Gastrocnemius medialis (tissue), 4 donors: ENCODE results near the gene NT5E.

Experiments used
- POLR2A ChIP-seq, 2 donors: fragments of 450-650 bp; IDR thresholded peaks; one replicate each; pipeline ENCODE4 v1.6.1; 2017; ENCODE audit warnings: antibody characterized with exemption in 2 of 2, mild to moderate bottlenecking in 2 of 2, moderate library complexity in 2 of 2
- TF ChIP-seq, protein P1 (sequence below), 5 experiments: fragments of 450-650 bp in 3 of 5; fragments of 200-600 bp in 2 of 5; sonication (generic) in 2 of 5; IDR thresholded peaks in 4 of 5; conservative IDR thresholded peaks in 1 of 5; 1 replicate in 4 of 5; 2 replicates in 1 of 5; pipeline ENCODE4 v1.5.1; 2016 to 2019; ENCODE audit warnings: antibody characterized with exemption in 5 of 5, mild to moderate bottlenecking in 3 of 5, moderate library complexity in 3 of 5

DNA sequence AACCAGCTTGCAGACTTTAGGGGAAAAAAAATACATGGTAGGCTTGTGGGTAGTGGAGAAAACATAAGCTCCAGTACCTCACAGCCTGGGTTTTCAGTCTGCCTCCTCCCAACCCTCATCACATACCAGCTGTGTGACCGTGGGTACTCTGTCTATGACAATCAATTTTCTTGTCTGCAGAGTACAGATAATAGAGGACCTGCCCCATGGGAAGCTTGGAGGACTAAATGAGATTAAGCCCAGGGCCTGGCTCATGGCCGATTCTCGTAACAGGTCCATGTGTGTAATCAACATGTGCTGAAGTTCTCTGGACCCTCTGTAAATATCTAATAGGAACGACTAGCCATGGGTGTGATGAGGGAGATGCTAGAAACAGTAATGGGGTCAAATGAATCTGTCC is 34.0 kb downstream of the NT5E start:
- TF ChIP-seq, protein P1, sequence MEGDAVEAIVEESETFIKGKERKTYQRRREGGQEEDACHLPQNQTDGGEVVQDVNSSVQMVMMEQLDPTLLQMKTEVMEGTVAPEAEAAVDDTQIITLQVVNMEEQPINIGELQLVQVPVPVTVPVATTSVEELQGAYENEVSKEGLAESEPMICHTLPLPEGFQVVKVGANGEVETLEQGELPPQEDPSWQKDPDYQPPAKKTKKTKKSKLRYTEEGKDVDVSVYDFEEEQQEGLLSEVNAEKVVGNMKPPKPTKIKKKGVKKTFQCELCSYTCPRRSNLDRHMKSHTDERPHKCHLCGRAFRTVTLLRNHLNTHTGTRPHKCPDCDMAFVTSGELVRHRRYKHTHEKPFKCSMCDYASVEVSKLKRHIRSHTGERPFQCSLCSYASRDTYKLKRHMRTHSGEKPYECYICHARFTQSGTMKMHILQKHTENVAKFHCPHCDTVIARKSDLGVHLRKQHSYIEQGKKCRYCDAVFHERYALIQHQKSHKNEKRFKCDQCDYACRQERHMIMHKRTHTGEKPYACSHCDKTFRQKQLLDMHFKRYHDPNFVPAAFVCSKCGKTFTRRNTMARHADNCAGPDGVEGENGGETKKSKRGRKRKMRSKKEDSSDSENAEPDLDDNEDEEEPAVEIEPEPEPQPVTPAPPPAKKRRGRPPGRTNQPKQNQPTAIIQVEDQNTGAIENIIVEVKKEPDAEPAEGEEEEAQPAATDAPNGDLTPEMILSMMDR (IDR thresholded peaks at IDR 0.05 in 4 of 5, conservative IDR thresholded peaks at IDR 0.05 in 1 of 5) = no peak
- TF ChIP-seq POLR2A (IDR thresholded peaks at IDR 0.05) = no peak
